Stimulated activated CD8-positive, alpha-beta memory T cell treated with anti-CD3 and anti-CD28 coated beads, Interleukin-4, amount 100 ng/mL, for 4 hours (primary cell): Measurements from ENCODE around the gene ITPR2.
"Not testable (repeated sequence)": the region's sequence is repeated elsewhere in the genome, so short reads cannot be mapped to it uniquely, and the experiment has no call there.

Experiments
- DNase-seq, 2 donors: peaks; one replicate each; pipeline ENCODE4 v3.0.0-alpha.2; 2020; ENCODE audit warnings: low read depth in 2 of 2, low spot score in 1 of 2

Gene ITPR2

GRCh38 chr12:26318661-26319068, 514.3 kb downstream of the ITPR2 start:
- no peak for DNase-seq

- no peak for DNase-seq
These were observed 514.9 kb downstream of the ITPR2 start for GRCh38 chr12:26317942-26318575.

DNA sequence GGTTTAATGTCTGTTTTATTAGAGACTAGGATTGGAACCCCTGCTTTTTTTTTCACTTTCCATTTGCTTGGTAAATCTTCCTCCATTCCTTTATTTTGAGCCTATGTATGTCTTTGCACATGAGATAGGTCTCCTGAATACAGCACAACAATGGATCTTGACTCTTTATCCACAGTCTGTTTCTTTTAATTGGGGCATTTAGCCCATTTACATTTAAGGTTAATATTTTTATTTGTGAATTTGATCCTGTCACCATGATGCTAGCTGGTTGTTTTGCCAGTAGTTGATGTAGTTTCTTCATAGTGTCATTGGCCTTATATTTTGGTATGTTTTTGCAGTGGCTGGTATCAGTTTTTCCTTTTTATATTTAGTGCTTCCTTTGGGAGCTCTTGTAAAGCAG, 518.9 kb downstream of the ITPR2 start:
- DNase-seq, result not testable (repeated sequence)

DNA sequence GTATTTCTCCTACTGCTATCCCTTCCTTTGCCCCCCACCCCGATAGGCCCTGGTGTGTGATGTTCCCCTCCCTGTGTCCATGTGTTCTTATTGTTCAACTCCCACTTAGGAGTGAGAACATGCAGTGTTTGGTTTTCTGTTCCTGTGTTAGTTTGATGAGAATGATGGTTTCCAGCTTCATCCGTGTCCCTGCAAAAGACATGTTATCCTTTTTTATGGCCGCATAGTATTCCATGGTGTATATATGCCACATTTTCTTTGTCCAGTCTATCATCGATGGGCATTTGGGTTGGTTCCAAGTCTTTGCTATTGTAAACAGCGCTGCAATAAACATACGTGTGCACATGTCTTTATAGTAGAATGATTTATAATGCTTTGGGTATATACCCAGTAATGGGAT, 522.5 kb downstream of the ITPR2 start:
- not testable (repeated sequence) for DNase-seq

GRCh38 chr12:26309634-26310033, 523.4 kb downstream of the ITPR2 start:
- no peak for DNase-seq

DNA sequence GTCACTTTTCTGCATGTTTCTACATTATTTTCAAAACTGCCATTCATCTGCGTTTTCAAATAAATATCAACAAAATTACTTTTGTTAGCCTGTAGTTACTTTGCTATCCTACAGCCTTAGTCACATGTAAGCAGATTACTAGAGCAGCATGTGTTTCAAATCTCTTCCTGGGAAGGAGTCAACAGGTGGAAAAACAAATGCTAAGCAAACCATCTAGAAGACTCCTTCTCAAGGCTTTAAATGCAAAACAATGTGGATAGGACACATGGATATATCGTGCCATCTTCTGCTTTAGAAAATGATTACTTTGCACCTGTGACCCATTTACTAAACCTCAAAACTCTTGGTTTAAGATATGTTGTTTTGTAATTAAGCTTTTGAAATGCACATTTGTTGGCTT, 528.7 kb downstream of the ITPR2 start:
- DNase-seq, result no peak

DNA sequence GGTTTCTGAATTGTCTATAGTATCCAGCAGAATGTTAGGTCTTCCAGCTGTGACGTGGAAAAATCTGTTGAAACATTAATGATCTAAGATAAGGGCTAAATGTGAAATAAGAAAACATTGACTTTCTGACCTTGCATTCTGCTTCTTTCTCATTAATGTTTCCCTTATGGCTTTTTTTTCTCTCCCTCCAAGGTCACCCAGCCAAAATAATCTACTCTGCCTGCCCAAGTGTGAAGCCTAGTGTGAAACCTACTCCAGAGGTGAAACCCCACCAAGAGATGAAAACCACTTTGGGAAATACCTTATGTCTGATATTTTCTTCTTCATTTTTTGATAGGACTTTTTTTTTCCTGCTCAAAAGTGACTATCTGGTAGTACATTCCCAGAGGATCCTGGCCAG, 529.6 kb downstream of the ITPR2 start:
- no peak for DNase-seq

- no peak for DNase-seq
These were observed 530.2 kb downstream of the ITPR2 start for GRCh38 chr12:26302776-26303175.

- no peak for DNase-seq
These were observed 533.2 kb downstream of the ITPR2 start for GRCh38 chr12:26299751-26300150.

DNA sequence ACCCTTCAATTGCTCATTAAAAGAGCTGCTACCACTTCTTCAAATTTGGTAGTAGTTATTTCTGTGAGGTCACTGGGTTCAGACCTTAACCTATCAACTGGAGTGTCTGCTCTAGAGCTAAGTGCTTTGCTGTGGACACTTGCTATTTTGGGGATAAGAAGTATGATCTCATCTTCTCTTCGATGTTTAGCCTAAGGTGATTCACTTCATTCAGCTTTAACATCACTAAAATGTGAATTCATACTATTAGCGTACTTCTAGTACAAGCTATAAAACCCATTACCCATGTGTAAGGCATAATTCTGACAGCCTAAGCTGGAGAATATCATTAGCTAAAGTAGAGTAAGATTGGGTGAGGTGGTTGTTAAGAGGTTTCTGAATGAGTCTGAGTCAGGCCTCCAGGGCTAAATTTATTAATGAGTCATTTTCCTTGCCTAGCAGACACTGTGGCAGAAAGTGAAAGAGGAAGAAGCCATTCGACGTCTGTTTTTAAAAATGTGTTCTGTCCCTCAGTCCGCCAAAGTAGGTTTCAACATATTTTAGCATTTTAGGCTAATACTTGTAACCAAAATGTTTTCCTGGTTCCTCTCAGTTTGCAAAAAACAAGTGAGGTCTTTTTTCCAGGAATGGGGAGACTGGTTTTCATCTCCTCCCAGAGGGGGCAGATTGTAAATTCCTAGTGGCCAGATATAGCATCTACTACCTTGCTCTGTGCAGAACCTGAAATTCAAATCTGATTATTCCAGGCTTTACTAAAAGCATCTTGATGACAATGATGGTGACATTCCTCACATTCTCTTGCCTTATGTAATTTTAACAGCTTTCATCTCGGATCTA, 534.0 kb downstream of the ITPR2 start:
- DNase-seq, result no peak

DNA sequence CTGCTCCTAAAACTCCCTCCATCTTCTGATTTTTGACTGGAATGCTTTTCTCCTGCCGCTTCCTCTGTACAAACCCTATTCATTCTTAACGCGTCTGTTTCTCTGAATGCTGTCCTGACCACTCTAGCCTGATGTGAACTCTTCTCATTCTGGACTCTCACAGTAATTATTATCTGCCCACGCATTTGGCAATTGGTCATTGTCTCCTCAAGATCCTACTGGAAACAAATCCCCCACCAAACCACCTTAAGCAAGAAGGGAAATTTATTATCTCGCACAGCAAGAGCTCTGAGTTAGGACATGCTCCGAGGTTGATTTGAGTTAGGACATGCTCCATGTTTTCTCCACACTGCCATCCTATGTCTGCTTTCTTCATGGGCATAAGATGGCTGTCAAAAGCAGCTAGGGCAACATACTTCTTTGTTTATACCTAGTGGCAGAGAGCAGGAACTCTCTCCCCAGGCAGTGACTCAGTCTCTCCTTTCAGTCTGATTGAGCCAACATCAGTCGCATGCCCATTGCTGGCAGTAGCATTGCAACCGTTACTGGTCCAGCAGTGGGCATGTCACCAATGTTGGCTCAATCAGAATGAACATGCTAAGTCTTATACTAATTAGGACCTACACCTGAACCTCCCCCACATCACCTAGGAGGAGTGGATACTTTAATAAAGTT, 535.5 kb downstream of the ITPR2 start:
- no peak for DNase-seq

DNA sequence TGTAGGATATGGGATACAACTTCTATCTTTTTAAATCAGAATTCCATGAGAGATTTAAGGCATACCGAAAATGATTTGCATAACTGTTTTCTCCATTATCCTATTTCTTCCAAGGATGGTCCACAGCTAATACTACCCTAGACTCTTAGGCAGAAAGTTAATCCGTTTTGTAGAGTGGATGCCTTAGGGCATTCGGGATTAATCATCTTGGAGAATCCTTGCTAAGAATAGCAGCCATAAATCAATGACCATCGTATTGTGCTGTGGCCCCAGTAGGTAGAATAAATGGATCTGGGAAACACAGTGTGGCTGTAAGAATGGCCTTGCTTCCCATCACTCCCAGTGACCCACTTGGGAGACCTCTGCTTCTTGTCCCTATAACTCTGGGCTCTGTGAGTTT, 538.0 kb downstream of the ITPR2 start:
- no peak for DNase-seq

DNA sequence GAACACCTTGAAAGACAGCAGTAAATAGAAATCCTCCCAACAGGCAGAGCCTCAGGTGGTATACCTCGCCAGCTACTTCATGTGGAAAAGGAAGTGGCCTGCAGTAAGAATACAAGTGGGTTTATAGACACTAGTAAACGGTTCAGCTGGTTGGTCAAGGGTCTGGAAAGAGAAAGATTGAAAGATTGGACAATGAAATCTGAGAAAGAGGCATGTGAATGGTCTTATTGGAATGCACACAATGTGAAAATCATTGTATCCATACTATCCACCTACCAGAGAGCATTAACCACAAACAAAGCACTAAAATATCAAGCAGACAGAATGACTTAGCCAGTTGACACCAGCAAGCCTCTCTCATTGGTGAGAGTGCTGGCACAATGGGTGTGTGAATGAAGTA, 539.4 kb downstream of the ITPR2 start:
- DNase-seq, result no peak

- no peak for DNase-seq
These were observed 540.4 kb downstream of the ITPR2 start for GRCh38 chr12:26292596-26292995.

GRCh38 chr12:26290565-26290964, 542.4 kb downstream of the ITPR2 start:
- DNase-seq, result no peak

DNA sequence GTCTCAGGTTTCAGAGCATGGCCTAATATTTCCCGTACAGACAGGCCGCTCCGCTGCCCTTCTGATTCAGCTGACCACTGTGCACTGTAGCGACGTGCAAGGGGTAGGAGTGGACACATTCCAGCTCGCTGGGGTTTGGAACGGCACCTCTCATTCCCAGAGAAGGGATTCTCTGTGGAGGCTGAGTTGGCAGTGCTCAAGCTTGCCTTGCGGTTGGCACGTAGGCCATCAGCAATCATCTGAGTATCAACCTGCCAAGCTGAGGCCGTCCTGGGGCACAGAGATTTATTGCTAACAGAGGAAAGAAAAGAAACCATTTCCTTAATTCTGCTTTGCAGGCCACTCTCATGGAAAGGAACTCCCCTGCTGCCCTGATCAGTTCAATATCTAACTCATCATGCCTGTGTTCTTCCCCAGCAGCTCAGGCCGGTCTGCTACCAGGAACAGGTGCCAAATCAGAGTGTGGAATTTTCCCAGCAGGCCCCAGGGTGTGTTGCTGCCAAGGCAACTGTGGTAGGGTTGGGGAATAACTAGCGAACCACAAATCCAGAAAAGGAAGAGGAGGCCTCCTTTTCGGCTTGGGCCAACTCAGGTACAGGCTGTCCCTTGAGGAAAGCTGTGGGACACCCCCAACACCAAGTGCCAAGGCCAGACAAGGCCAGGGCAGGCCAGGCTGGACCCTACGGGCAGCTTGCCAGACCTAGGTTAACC, 545.2 kb downstream of the ITPR2 start:
- no peak for DNase-seq
